CD14-positive monocyte (primary cell): Measurements from ENCODE around the gene FOS. TPM values are rescaled to one million over a fixed set of nuclear protein-coding genes. Genes with fewer than 3 reads are reported as not detected.

ENCODE experiments used
- DNase-seq, 3 donors: peaks; one replicate each; pipeline ENCODE4 v3.0.0-alpha.2; 2011 to 2022
- H2AFZ ChIP-seq: 2 replicates; pipeline ENCODE4 v1.6.0; 2012; ENCODE audit warnings: mild to moderate bottlenecking, low read depth, low read length, inconsistent platforms; ENCODE audit not compliant: insufficient read depth, poor library complexity, severe bottlenecking
- H3K27ac ChIP-seq, 2 donors: 1 replicate in 1 of 2; 2 replicates in 1 of 2; pipeline ENCODE4 v1.5.1; 2012 to 2013; ENCODE audit warnings: low read length in 2 of 2, control low read depth in 1 of 2, inconsistent platforms in 1 of 2, low read depth in 1 of 2, mild to moderate bottlenecking in 1 of 2
- H3K27me3 ChIP-seq, 2 donors: one replicate each; pipeline versions ENCODE4 v1.6.0 to v1.6.1; 2011 to 2013; ENCODE audit warnings: low read length in 2 of 2; ENCODE audit not compliant: control insufficient read depth in 2 of 2, insufficient read depth in 2 of 2
- H3K36me3 ChIP-seq, 2 donors: replicated peaks in 1 of 2; 1 replicate in 1 of 2; 2 replicates in 1 of 2; pipeline versions ENCODE4 v1.5.1 to v1.6.1; 2012 to 2013; ENCODE audit warnings: low read length in 2 of 2, control low read depth in 1 of 2, inconsistent platforms in 1 of 2, mild to moderate bottlenecking in 1 of 2; ENCODE audit not compliant: insufficient read depth in 2 of 2, control insufficient read depth in 1 of 2
- H3K4me1 ChIP-seq, 2 donors: 1 replicate in 1 of 2; 2 replicates in 1 of 2; pipeline versions ENCODE4 v1.5.1 to v1.6.1; 2012 to 2013; ENCODE audit warnings: low read length in 2 of 2, control low read depth in 1 of 2, inconsistent platforms in 1 of 2, mild to moderate bottlenecking in 1 of 2, moderate library complexity in 1 of 2; ENCODE audit not compliant: insufficient read depth in 2 of 2, control insufficient read depth in 1 of 2
- H3K4me2 ChIP-seq: replicated peaks from 2 replicates; pipeline ENCODE3; 2012; ENCODE audit warnings: low read length, moderate library complexity, mild to moderate bottlenecking; ENCODE audit not compliant: poor library complexity, severe bottlenecking; ENCODE audit errors: extremely low read depth
- H3K4me3 ChIP-seq, 3 experiments: fragments of 200-600 bp in 1 of 3; sonication (generic) in 1 of 3; replicated peaks in 1 of 3; 1 replicate in 2 of 3; 2 replicates in 1 of 3; pipeline ENCODE4 v1.5.1; 2011 to 2013; ENCODE audit warnings: low read length in 3 of 3, mild to moderate bottlenecking in 3 of 3, control low read depth in 2 of 3, low read depth in 2 of 3, inconsistent platforms in 1 of 3, moderate library complexity in 1 of 3
- H3K79me2 ChIP-seq: 2 replicates; pipeline ENCODE4 v1.6.0; 2012; ENCODE audit warnings: mild to moderate bottlenecking, control low read depth, inconsistent platforms, low read length, moderate library complexity; ENCODE audit not compliant: insufficient read depth
- H3K9ac ChIP-seq: 2 replicates; pipeline ENCODE4 v1.6.0; 2017; ENCODE audit warnings: low read length, mild to moderate bottlenecking; ENCODE audit not compliant: insufficient read depth, poor library complexity, severe bottlenecking
- H3K9me3 ChIP-seq, 2 donors: replicated peaks in 1 of 2; 1 replicate in 1 of 2; 2 replicates in 1 of 2; pipeline versions ENCODE4 v1.5.1 to v1.6.1; 2012 to 2013; ENCODE audit warnings: low read length in 2 of 2, control low read depth in 1 of 2; ENCODE audit not compliant: control insufficient read depth in 1 of 2, insufficient read depth in 1 of 2
- H4K20me1 ChIP-seq: 2 replicates; pipeline ENCODE4 v1.6.0; 2012; ENCODE audit warnings: mild to moderate bottlenecking, low read length, control low read depth, moderate library complexity; ENCODE audit not compliant: insufficient read depth
- H3K27ac Mint-ChIP-seq, 7 donors: one replicate each; pipeline ENCODE4 v1.8.0; 2020; ENCODE audit warnings: mild to moderate bottlenecking in 7 of 7, mixed read lengths in 7 of 7, moderate library complexity in 6 of 7, inconsistent platforms in 2 of 7
- H3K27me3 Mint-ChIP-seq, 3 donors: one replicate each; pipeline ENCODE4 v1.8.0; 2021 to 2022; ENCODE audit warnings: low read depth in 3 of 3, mild to moderate bottlenecking in 3 of 3, mixed read lengths in 3 of 3, moderate library complexity in 3 of 3, inconsistent platforms in 1 of 3
- H3K36me3 Mint-ChIP-seq, 2 donors: one replicate each; pipeline ENCODE4 v1.8.0; 2020; ENCODE audit warnings: mixed read lengths in 2 of 2, inconsistent platforms in 1 of 2, mild to moderate bottlenecking in 1 of 2
- H3K4me1 Mint-ChIP-seq: one replicate; pipeline ENCODE4 v1.8.0; 2020; ENCODE audit warnings: mild to moderate bottlenecking, mixed read lengths
- H3K4me3 Mint-ChIP-seq, 2 donors: one replicate each; pipeline ENCODE4 v1.8.0; 2020; ENCODE audit warnings: mild to moderate bottlenecking in 2 of 2, mixed read lengths in 2 of 2, moderate library complexity in 1 of 2
- H3K9me3 Mint-ChIP-seq, 7 donors: one replicate each; pipeline ENCODE4 v1.8.0; 2020 to 2022; ENCODE audit warnings: mixed read lengths in 7 of 7, mild to moderate bottlenecking in 6 of 7, moderate library complexity in 6 of 7, inconsistent platforms in 2 of 7
- CTCF ChIP-seq: fragments of 200-600 bp; IDR thresholded peaks from one replicate; pipeline ENCODE4 v1.8.0; 2022; ENCODE audit warnings: antibody characterized with exemption, mild to moderate bottlenecking
- WGBS: methylation state at CpG from one replicate; pipeline ENCODE4 v1.1.5; 2013; ENCODE audit warnings: missing lambda C conversion rate; ENCODE audit not compliant: insufficient coverage; 5-methylcytosine and 5-hydroxymethylcytosine counted together
- intact Hi-C, 2 donors: fragments of 100-400 bp; cut with micrococcal nuclease; formaldehyde crosslinking; loops; one replicate each; pipeline versions ENCODE4 v1.15.0 to v1.15.1; 2023
- polyA plus RNA-seq, 3 donors: library from polyadenylated mRNA; depleted of rRNA in 1 of 3; unstranded in 2 of 3; stranded (reverse) in 1 of 3; fragments of 300-500 nt in 2 of 3; fragments of >200 nt in 1 of 3; fragmentation: Illumina TruSeq in 2 of 3; gene quantifications; 1 replicate in 2 of 3; 2 replicates in 1 of 3; pipeline ENCODE4 v1.2.3, GENCODE V29; 2012 to 2021

FOS gene
- polyA plus RNA-seq, 3 donors, result 4,403 to 5,159 (median 4,841) TPM

- Histone ChIP-seq H2AFZ (no peak overlapping the region), H3K36me3 (no peaks in the 10 kb centered on the region), H3K4me3 (no peak overlapping the region), H3K9me3 (no peaks in the 10 kb centered on the region), H3K4me1 (peaks cover 24 to 29% of the 10 kb centered on the region in 2 donors), H3K9ac (no peak overlapping the region), H3K79me2 (no peaks in the 10 kb centered on the region), H3K4me2 (no peak overlapping the region), H3K27me3 (no peaks in the 10 kb centered on the region), H3K27ac (no peak overlapping the region), H4K20me1 (no peaks in the 10 kb centered on the region)
- intact Hi-C loops, result loop anchor here (5.0 kb wide), 2 partner anchors 33 to 68 kb away; no protein-coding TSS in a partner anchor
- 63% methylated on average over 2 of the region's 7 CpGs for WGBS
- H3K27me3 Mint-ChIP-seq, result peaks cover 0 to 2% (median 0%) of the 10 kb centered on the region in 3 donors
- no peak for DNase-seq
- peaks cover 2 to 8% of the 10 kb centered on the region in 2 donors for H3K36me3 Mint-ChIP-seq
- no peak for TF ChIP-seq CTCF
- peak overlapping the region in 1 of 7 donors; percentile 27 for H3K27ac Mint-ChIP-seq
- H3K9me3 Mint-ChIP-seq, result peaks cover 0 to 2% (median 0%) of the 10 kb centered on the region in 7 donors
- peaks cover 39% of the 10 kb centered on the region for H3K4me1 Mint-ChIP-seq
- H3K4me3 Mint-ChIP-seq, result no peak overlapping the region
Measured at GRCh38 chr14:75254901-75255584, 23.6 kb upstream of the FOS start.

GRCh38 chr14:75258079-75258802 is 20.4 kb upstream of the FOS start:
- H3K4me2 ChIP-seq, result peak overlapping the region; percentile 70
- H3K36me3 Mint-ChIP-seq, result peaks cover 2 to 8% of the 10 kb centered on the region in 2 donors
- TF ChIP-seq CTCF, result no peak
- H4K20me1 ChIP-seq, result no peaks in the 10 kb centered on the region
- H3K9me3 ChIP-seq, result no peaks in the 10 kb centered on the region
- peaks cover 0 to 3% (median 2%) of the 10 kb centered on the region in 3 donors for H3K27me3 Mint-ChIP-seq
- H3K4me3 Mint-ChIP-seq, result peak overlapping the region; percentile 79 to 92
- no peaks in the 10 kb centered on the region for H3K36me3 ChIP-seq
- H3K27me3 ChIP-seq, result no peaks in the 10 kb centered on the region
- peaks cover 0 to 3% (median 0%) of the 10 kb centered on the region in 7 donors for H3K9me3 Mint-ChIP-seq
- intact Hi-C loops, result loop anchor here (2.0 to 5.0 kb wide), 5 partner anchors 19 to 71 kb away; no protein-coding TSS in a partner anchor
- peak overlapping the region; percentile 99 to 100 (median 100) for H3K27ac Mint-ChIP-seq
- H2AFZ ChIP-seq, result no peak overlapping the region
- peak overlapping the region; percentile 92 for H3K9ac ChIP-seq
- DNase-seq, result peak; percentile 81 to 93 (median 88)
- peak overlapping the region; percentile 1 to 64 (median 39) for H3K4me3 ChIP-seq
- peaks cover 51% of the 10 kb centered on the region for H3K4me1 Mint-ChIP-seq
- peak overlapping the region; percentile 98 to 100 for H3K27ac ChIP-seq
- H3K4me1 ChIP-seq, result peaks cover 30 to 44% of the 10 kb centered on the region in 2 donors
- WGBS, result 12% methylated on average over 9 of the region's 12 CpGs
- no peaks in the 10 kb centered on the region for H3K79me2 ChIP-seq
